ENCODE measurements around the gene C22orf42.
A peak's percentile ranks its signal among the peaks of the same experiment; 100 is the strongest.

The C22orf42 gene

GRCh38 chr22:32132783-32133182 is 26.3 kb downstream of the C22orf42 start:
- H3K36me3 ChIP-seq, result no peaks in the 10 kb centered on the region
- no peaks in the 10 kb centered on the region for H3K27me3 ChIP-seq
- H3K4me2 ChIP-seq, result peak overlapping the region in 1 of 11 experiments; percentile 7; a peak in 2 of 22 replicates
- peaks cover 0 to 5% (median 0%) of the 10 kb centered on the region in 11 experiments; a peak in 2 of 22 replicates for H3K9me3 ChIP-seq (replicated peaks in 1 of 11)
- no peaks in the 10 kb centered on the region for H4K20me1 ChIP-seq
- no peak for TF ChIP-seq Cebpa-rat (IDR thresholded peaks at IDR 0.05)
- H3K9ac ChIP-seq, result no peak overlapping the region
- H3K4me1 ChIP-seq, result peaks cover 6 to 58% (median 9%) of the 10 kb centered on the region in 10 experiments; a peak in 19 of 20 replicates
- no peak overlapping the region for H3K4me3 ChIP-seq
- H3K27ac ChIP-seq, result no peak overlapping the region

- Histone ChIP-seq H3K4me1 (peaks cover 0 to 55% (median 3%) of the 10 kb centered on the region in 10 experiments; a peak in 12 of 20 replicates), H3K36me3 (no peaks in the 10 kb centered on the region), H3K27ac (no peak overlapping the region), H3K9ac (no peak overlapping the region), H3K27me3 (no peaks in the 10 kb centered on the region), H3K9me3 (replicated peaks in 1 of 11) (no peaks in the 10 kb centered on the region), H4K20me1 (no peaks in the 10 kb centered on the region), H3K4me3 (no peak overlapping the region), H3K4me2 (no peak overlapping the region)
- TF ChIP-seq Cebpa-rat (IDR thresholded peaks at IDR 0.05), result no peak
Observed at GRCh38 chr22:32132126-32132525, 27.0 kb downstream of the C22orf42 start.

GRCh38 chr22:32130464-32130863 is 28.6 kb downstream of the C22orf42 start:
- no peak overlapping the region for H3K27ac ChIP-seq
- no peaks in the 10 kb centered on the region for H3K9me3 ChIP-seq (replicated peaks in 1 of 11)
- H4K20me1 ChIP-seq, result no peaks in the 10 kb centered on the region
- TF ChIP-seq Cebpa-rat (IDR thresholded peaks at IDR 0.05), result no peak
- H3K4me2 ChIP-seq, result peak overlapping the region in 2 of 11 experiments; percentile 5 to 23; a peak in 2 of 22 replicates
- no peaks in the 10 kb centered on the region for H3K36me3 ChIP-seq
- H3K4me3 ChIP-seq, result no peak overlapping the region
- H3K27me3 ChIP-seq, result no peaks in the 10 kb centered on the region
- peaks cover 0 to 56% (median 9%) of the 10 kb centered on the region in 10 experiments; a peak in 14 of 20 replicates for H3K4me1 ChIP-seq
- H3K9ac ChIP-seq, result no peak overlapping the region

GRCh38 chr22:32127904-32128303 is 31.2 kb downstream of the C22orf42 start:
- Histone ChIP-seq H3K9ac (no peak overlapping the region), H4K20me1 (no peaks in the 10 kb centered on the region), H3K27ac (no peak overlapping the region; a peak in 1 of 22 replicates), H3K27me3 (no peaks in the 10 kb centered on the region), H3K4me3 (no peak overlapping the region), H3K36me3 (no peaks in the 10 kb centered on the region), H3K4me1 (peaks cover 10 to 49% (median 20%) of the 10 kb centered on the region in 10 experiments; a peak in 18 of 20 replicates), H3K4me2 (no peak overlapping the region), H3K9me3 (replicated peaks in 1 of 11) (no peaks in the 10 kb centered on the region)
- TF ChIP-seq Cebpa-rat (IDR thresholded peaks at IDR 0.05), result no peak

- Histone ChIP-seq H3K4me2 (peak overlapping the region in 3 of 11 experiments; percentile 29 to 56 (median 30); a peak in 2 of 22 replicates), H3K9ac (no peak overlapping the region), H3K4me1 (peaks cover 10 to 37% (median 20%) of the 10 kb centered on the region in 10 experiments; a peak in 18 of 20 replicates), H3K27ac (no peak overlapping the region), H3K9me3 (replicated peaks in 1 of 11) (peaks cover 0 to 14% (median 0%) of the 10 kb centered on the region in 11 experiments; a peak in 4 of 22 replicates), H4K20me1 (no peaks in the 10 kb centered on the region; a peak in 1 of 22 replicates), H3K4me3 (no peak overlapping the region), H3K36me3 (no peaks in the 10 kb centered on the region), H3K27me3 (no peaks in the 10 kb centered on the region)
- TF ChIP-seq Cebpa-rat (IDR thresholded peaks at IDR 0.05), result no peak
Observed at GRCh38 chr22:32123657-32124056, 35.4 kb downstream of the C22orf42 start.

- H3K36me3 ChIP-seq, result no peaks in the 10 kb centered on the region
- H3K4me2 ChIP-seq, result no peak overlapping the region
- no peaks in the 10 kb centered on the region; a peak in 1 of 22 replicates for H4K20me1 ChIP-seq
- no peak for TF ChIP-seq Cebpa-rat (IDR thresholded peaks at IDR 0.05)
- H3K27me3 ChIP-seq, result no peaks in the 10 kb centered on the region
- H3K4me3 ChIP-seq, result no peak overlapping the region
- H3K9me3 ChIP-seq (replicated peaks in 1 of 11), result peaks cover 0 to 14% (median 0%) of the 10 kb centered on the region in 11 experiments; a peak in 4 of 22 replicates
- H3K9ac ChIP-seq, result no peak overlapping the region
- no peak overlapping the region for H3K27ac ChIP-seq
- peaks cover 10 to 37% (median 20%) of the 10 kb centered on the region in 10 experiments; a peak in 18 of 20 replicates for H3K4me1 ChIP-seq
Observed at GRCh38 chr22:32122899-32123298, 36.2 kb downstream of the C22orf42 start.

- Histone ChIP-seq H3K9ac (no peak overlapping the region), H4K20me1 (no peaks in the 10 kb centered on the region; a peak in 1 of 22 replicates), H3K4me1 (peaks cover 10 to 20% (median 13%) of the 10 kb centered on the region in 10 experiments; a peak in 17 of 20 replicates), H3K27ac (no peak overlapping the region), H3K36me3 (no peaks in the 10 kb centered on the region), H3K4me3 (no peak overlapping the region), H3K27me3 (no peaks in the 10 kb centered on the region), H3K9me3 (replicated peaks in 1 of 11) (peaks cover 0 to 14% (median 0%) of the 10 kb centered on the region in 11 experiments; a peak in 4 of 22 replicates), H3K4me2 (no peak overlapping the region)
- TF ChIP-seq Cebpa-rat (IDR thresholded peaks at IDR 0.05), result no peak
Observed at GRCh38 chr22:32120603-32121002, 38.5 kb downstream of the C22orf42 start.

GRCh38 chr22:32119568-32120235 is 39.4 kb downstream of the C22orf42 start:
- Histone ChIP-seq H3K9ac (no peak overlapping the region), H3K27ac (no peak overlapping the region), H3K4me3 (no peak overlapping the region), H4K20me1 (no peaks in the 10 kb centered on the region; a peak in 1 of 22 replicates), H3K27me3 (no peaks in the 10 kb centered on the region), H3K9me3 (replicated peaks in 1 of 11) (peaks cover 0 to 14% (median 0%) of the 10 kb centered on the region in 11 experiments; a peak in 4 of 22 replicates), H3K4me1 (peaks cover 2 to 12% (median 5%) of the 10 kb centered on the region in 10 experiments; a peak in 15 of 20 replicates), H3K36me3 (no peaks in the 10 kb centered on the region), H3K4me2 (no peak overlapping the region)
- no peak for TF ChIP-seq Cebpa-rat (IDR thresholded peaks at IDR 0.05)

GRCh38 chr22:32112380-32112779 is 46.7 kb downstream of the C22orf42 start:
- Histone ChIP-seq H3K27me3 (no peaks in the 10 kb centered on the region), H3K36me3 (no peaks in the 10 kb centered on the region), H3K9me3 (replicated peaks in 1 of 11) (no peaks in the 10 kb centered on the region), H4K20me1 (no peaks in the 10 kb centered on the region), H3K9ac (no peak overlapping the region), H3K4me2 (no peak overlapping the region), H3K4me1 (no peaks in the 10 kb centered on the region), H3K27ac (no peak overlapping the region), H3K4me3 (no peak overlapping the region)
- no peak for TF ChIP-seq Cebpa-rat (IDR thresholded peaks at IDR 0.05)
